GM12875 (cell line): Measurements from ENCODE around the gene SIGLECL1.

Experiments
- H3K4me3 ChIP-seq: one replicate; pipeline ENCODE4 v1.5.1; 2011; ENCODE audit warnings: low read depth, low read length, control low read depth
- CTCF ChIP-seq: IDR thresholded peaks from 2 replicates; pipeline ENCODE4 v1.5.1; 2011; ENCODE audit warnings: low read depth, mild to moderate bottlenecking, control low read depth, inconsistent platforms, low read length, moderate library complexity, borderline replicate concordance; ENCODE audit not compliant: insufficient read depth

Gene SIGLECL1

GRCh38 chr19:51263808-51264207 is 12.9 kb downstream of the SIGLECL1 start:
- H3K4me3 ChIP-seq, result no peak overlapping the region
- TF ChIP-seq CTCF, result no peak

- H3K4me3 ChIP-seq, result no peak overlapping the region
- TF ChIP-seq CTCF, result no peak
Observed at GRCh38 chr19:51271067-51271466, 20.2 kb downstream of the SIGLECL1 start.

GRCh38 chr19:51272183-51272810 is 21.4 kb downstream of the SIGLECL1 start:
- no peak overlapping the region for H3K4me3 ChIP-seq
- TF ChIP-seq CTCF, result no peak

- TF ChIP-seq CTCF, result no peak
- no peak overlapping the region for H3K4me3 ChIP-seq
Observed at GRCh38 chr19:51274049-51274770, 23.3 kb downstream of the SIGLECL1 start.

- H3K4me3 ChIP-seq, result no peak overlapping the region
- TF ChIP-seq CTCF, result no peak
Observed at GRCh38 chr19:51277112-51277511, 26.2 kb downstream of the SIGLECL1 start.

GRCh38 chr19:51282335-51282734 is 31.5 kb downstream of the SIGLECL1 start:
- no peak for TF ChIP-seq CTCF
- H3K4me3 ChIP-seq, result no peak overlapping the region

GRCh38 chr19:51285682-51286081 is 34.8 kb downstream of the SIGLECL1 start:
- TF ChIP-seq CTCF, result no peak
- no peak overlapping the region for H3K4me3 ChIP-seq
